GM23248 (cell line): ENCODE measurements around the gene IBTK.

Experiments used
- EZH2 ChIP-seq: fragments of 200-600 bp; sonication (generic); IDR thresholded peaks from 2 replicates; pipeline ENCODE4 v1.6.1; 2018; ENCODE audit warnings: antibody characterized with exemption, mild to moderate bottlenecking; ENCODE audit not compliant: insufficient read depth, poor library complexity, severe bottlenecking
- EZH2phosphoT487 ChIP-seq: fragments of 200-600 bp; sonication (generic); IDR thresholded peaks from 2 replicates; pipeline ENCODE4 v1.6.1; 2018; ENCODE audit warnings: antibody characterized with exemption, moderate library complexity, mild to moderate bottlenecking, low read depth; ENCODE audit not compliant: insufficient read depth

GRCh38 chr6:82176616-82177015, 70.9 kb downstream of the IBTK start:
- TF ChIP-seq EZH2phosphoT487, result no peak
- TF ChIP-seq EZH2, result no peak
